Left lung (tissue), 10 donors: ENCODE data around the gene GABRG2. TPM values are rescaled to one million over a fixed set of nuclear protein-coding genes. Genes with fewer than 3 reads are reported as not detected.

Experiments
- ATAC-seq: fragments of 200-7000 bp; cut with Tn5 transposase; one replicate; pipeline ENCODE4 v1.9.1; 2020; ENCODE audit warnings: moderate library complexity
- DNase-seq, 4 donors: peaks; one replicate each; pipeline ENCODE4 v3.0.0-alpha.2; 2013 to 2020
- H3K27ac ChIP-seq, 2 donors: fragments of 200-600 bp; sonication (generic) in 1 of 2; one replicate each; pipeline versions ENCODE4 v1.5.0 to v1.8.0; 2020 to 2021
- H3K27me3 ChIP-seq, 2 donors: fragments of 200-600 bp; sonication (generic) in 1 of 2; one replicate each; pipeline versions ENCODE4 v1.5.0 to v1.8.0; 2020 to 2021
- H3K36me3 ChIP-seq, 2 donors: fragments of 200-600 bp; sonication (generic) in 1 of 2; one replicate each; pipeline versions ENCODE4 v1.5.0 to v1.8.0; 2020 to 2021
- H3K4me1 ChIP-seq, 2 donors: fragments of 200-600 bp; one replicate each; pipeline ENCODE4 v1.8.0; 2021
- H3K4me3 ChIP-seq, 2 donors: fragments of 200-600 bp; sonication (generic) in 1 of 2; one replicate each; pipeline versions ENCODE4 v1.5.0 to v1.8.0; 2020 to 2021; ENCODE audit warnings: mild to moderate bottlenecking in 1 of 2
- H3K9me3 ChIP-seq, 2 donors: fragments of 200-600 bp; sonication (generic) in 1 of 2; one replicate each; pipeline versions ENCODE4 v1.5.0 to v1.8.0; 2020 to 2021
- CTCF ChIP-seq, 2 donors: fragments of 200-600 bp; sonication (generic) in 1 of 2; IDR thresholded peaks; one replicate each; pipeline versions ENCODE4 v1.5.0 to v1.8.0; 2021; ENCODE audit warnings: antibody characterized with exemption in 2 of 2
- intact Hi-C, 2 donors: fragments of 100-400 bp; cut with DNase I; formaldehyde crosslinking; loops; one replicate each; pipeline versions ENCODE4 v1.11.2 to v1.14.2; 2022
- polyA plus RNA-seq, 6 donors: library from polyadenylated mRNA; unstranded; fragments of 120-200 nt; gene quantifications; one replicate each; pipeline ENCODE4 v1.2.1, GENCODE V29; 2013; ENCODE audit not compliant: insufficient read length in 6 of 6
- total RNA-seq, 2 donors: library from RNA; stranded (reverse); fragmentation: NEBNext Ultra II Directional; extraction: Animal tissue kit (Norgen Biotek cat#: 25700); gene quantifications; one replicate each; pipeline ENCODE4 v1.2.1, GENCODE V29; 2021
- donor health status: DM: no; HTN: yes; CAD: no.
- donor health status: DM: no; HTN: no; CAD: no.

Gene GABRG2
- total and polyA plus RNA-seq, 8 donors = 0.07 to 0.76 (median 0.17) TPM; not detected in 1

- TF ChIP-seq CTCF (IDR thresholded peaks at IDR 0.05) = no peak
- DNase-seq = no peak
- no peaks in the 10 kb centered on the region for H3K36me3 ChIP-seq
- ATAC-seq = no peak
- H3K4me3 ChIP-seq = no peak overlapping the region
- H3K4me1 ChIP-seq = no peaks in the 10 kb centered on the region
- no peaks in the 10 kb centered on the region for H3K9me3 ChIP-seq
- H3K27me3 ChIP-seq = no peaks in the 10 kb centered on the region
- no peak overlapping the region for H3K27ac ChIP-seq
- intact Hi-C loops = no loop called here
These were observed 23.8 kb downstream of the GABRG2 start for GRCh38 chr5:162091336-162091735.

GRCh38 chr5:162096448-162096847 lies 28.9 kb downstream of the GABRG2 start:
- DNase-seq (no peak), ATAC-seq (no peak)
- no peak for TF ChIP-seq CTCF (IDR thresholded peaks at IDR 0.05)
- H3K27me3 ChIP-seq = no peaks in the 10 kb centered on the region
- H3K27ac ChIP-seq = no peak overlapping the region
- no peaks in the 10 kb centered on the region for H3K9me3 ChIP-seq
- intact Hi-C loops = no loop called here
- no peak overlapping the region for H3K4me3 ChIP-seq
- H3K36me3 ChIP-seq = no peaks in the 10 kb centered on the region
- no peaks in the 10 kb centered on the region for H3K4me1 ChIP-seq

GRCh38 chr5:162107591-162107990 lies 40.0 kb downstream of the GABRG2 start:
- no peak for TF ChIP-seq CTCF (IDR thresholded peaks at IDR 0.05)
- Histone ChIP-seq H3K27ac (no peak overlapping the region), H3K27me3 (no peaks in the 10 kb centered on the region), H3K36me3 (no peaks in the 10 kb centered on the region), H3K9me3 (no peaks in the 10 kb centered on the region), H3K4me1 (no peaks in the 10 kb centered on the region), H3K4me3 (no peak overlapping the region)
- DNase-seq (no peak), ATAC-seq (no peak)
- intact Hi-C loops = no loop called here

GRCh38 chr5:162119801-162120200 lies 52.2 kb downstream of the GABRG2 start:
- Histone ChIP-seq H3K27ac (no peak overlapping the region), H3K4me1 (no peaks in the 10 kb centered on the region), H3K36me3 (no peaks in the 10 kb centered on the region), H3K9me3 (no peaks in the 10 kb centered on the region), H3K27me3 (no peaks in the 10 kb centered on the region), H3K4me3 (no peak overlapping the region)
- intact Hi-C loops = no loop called here
- no peak for TF ChIP-seq CTCF (IDR thresholded peaks at IDR 0.05)
- DNase-seq (no peak), ATAC-seq (no peak)

GRCh38 chr5:162128117-162128516 lies 60.5 kb downstream of the GABRG2 start:
- no peak overlapping the region for H3K4me3 ChIP-seq
- DNase-seq (no peak), ATAC-seq (no peak)
- H3K4me1 ChIP-seq = no peaks in the 10 kb centered on the region
- intact Hi-C loops = no loop called here
- no peaks in the 10 kb centered on the region for H3K27me3 ChIP-seq
- H3K27ac ChIP-seq = no peak overlapping the region
- H3K36me3 ChIP-seq = no peaks in the 10 kb centered on the region
- no peak for TF ChIP-seq CTCF (IDR thresholded peaks at IDR 0.05)
- no peaks in the 10 kb centered on the region for H3K9me3 ChIP-seq
